K562 (cell line): ENCODE results near the gene USH2A. TPM values are rescaled to one million over a fixed set of nuclear protein-coding genes. Genes with fewer than 3 reads are reported as not detected.

ENCODE experiments used
- ATAC-seq: fragments of 200-7000 bp; cut with Tn5 transposase; 3 replicates; pipeline ENCODE4 v1.9.1; 2020; ENCODE audit warnings: moderate library complexity
- BruUV-seq: library from RNA; stranded (reverse); fragments of 400-500 nt; replicated peaks from 2 replicates; lab custom pipeline; 2021; lab: Mats Ljungman, UMichigan
- CTCF ChIA-PET: fragments of 300-600 bp; formaldehyde crosslinking; extraction: SDS; loops from one replicate; lab custom pipeline; 2021; ENCODE audit warnings: low intra/inter-chr PET ratio; lab: Yijun Ruan, JAX
- POLR2A ChIA-PET: fragments of 300-600, 350-650 bp; sonication (Branson Sonifier 250); formaldehyde crosslinking; extraction: SDS; loops from one replicate; lab custom pipeline; 2021; ENCODE audit warnings: antibody characterized with exemption, inconsistent platforms; lab: Yijun Ruan, JAX
- DNase-seq, 4 experiments: peaks; one replicate each; pipeline versions ENCODE4 v3.0.0 to v3.0.0-alpha.2; 2011 to 2018; ENCODE audit warnings: low spot score in 3 of 4, mixed read lengths in 3 of 4; ENCODE audit errors: extremely low read depth in 1 of 4
- FAIRE-seq: peaks from 2 replicates; lab custom pipeline; 2011; peaks lifted over from hg19 to GRCh38; lab: Jason Lieb, UNC
- H2AFZ ChIP-seq: 2 replicates; pipeline ENCODE4 v1.6.0; 2011; ENCODE audit warnings: low read depth, low read length, control low read depth, inconsistent platforms
- H3K27ac ChIP-seq: fragments of 200-600 bp; 3 replicates; pipeline ENCODE4 v1.8.0; 2011; ENCODE audit warnings: low read depth, mild to moderate bottlenecking, control low read depth, inconsistent platforms, low read length, moderate library complexity, mixed read lengths; ENCODE audit errors: extremely low read depth
- H3K27me3 ChIP-seq, 2 experiments: fragments of 300-600 bp in 1 of 2; 2 replicates in 1 of 2; 3 replicates in 1 of 2; pipeline versions ENCODE4 v1.6.0 to v1.8.0; 2011; ENCODE audit warnings: inconsistent platforms in 2 of 2, low read length in 2 of 2, mild to moderate bottlenecking in 1 of 2, mixed read lengths in 1 of 2, moderate library complexity in 1 of 2; ENCODE audit not compliant: control insufficient read depth in 2 of 2, insufficient read depth in 2 of 2
- H3K36me3 ChIP-seq: fragments of 300-600 bp; 3 replicates; pipeline ENCODE4 v1.8.0; 2011; ENCODE audit warnings: mild to moderate bottlenecking, low read length, inconsistent platforms; ENCODE audit not compliant: control insufficient read depth, insufficient read depth
- H3K4me1 ChIP-seq, 2 experiments: fragments of 200-600 bp in 1 of 2; replicated peaks in 1 of 2; 2 replicates in 1 of 2; 3 replicates in 1 of 2; pipeline versions ENCODE4 v1.5.1 to v1.8.0; 2011; ENCODE audit warnings: inconsistent platforms in 2 of 2, low read length in 2 of 2, mild to moderate bottlenecking in 1 of 2, mixed read lengths in 1 of 2, moderate library complexity in 1 of 2; ENCODE audit not compliant: control insufficient read depth in 2 of 2, insufficient read depth in 2 of 2
- H3K4me2 ChIP-seq: 2 replicates; pipeline ENCODE4 v1.6.1; 2011; ENCODE audit warnings: low read length, control low read depth, inconsistent platforms, mixed read lengths; ENCODE audit not compliant: insufficient read depth
- H3K4me3 ChIP-seq: fragments of 200-600 bp; sonication (generic), shearing (Covaris generic); 2 replicates; pipeline ENCODE4 v1.5.1; 2016; ENCODE audit warnings: control low read depth, inconsistent platforms
- H3K79me2 ChIP-seq: fragments of 200-600 bp; 3 replicates; pipeline ENCODE4 v1.8.0; 2011; ENCODE audit warnings: low read length, inconsistent platforms; ENCODE audit not compliant: control insufficient read depth, insufficient read depth
- H3K9ac ChIP-seq, 2 experiments: 2 replicates each; pipeline versions ENCODE4 v1.6.0 to v1.6.1; 2011; ENCODE audit warnings: low read depth in 2 of 2, low read length in 2 of 2, control low read depth in 1 of 2, inconsistent platforms in 1 of 2, mild to moderate bottlenecking in 1 of 2, mixed read lengths in 1 of 2; ENCODE audit not compliant: insufficient read depth in 1 of 2
- H3K9me1 ChIP-seq: one replicate; pipeline ENCODE4 v1.6.0; 2011; ENCODE audit warnings: inconsistent platforms, mild to moderate bottlenecking, low read length, moderate library complexity; ENCODE audit not compliant: control insufficient read depth, insufficient read depth
- H3K9me3 ChIP-seq: replicated peaks from 2 replicates; pipeline ENCODE4 v1.5.1; 2011; ENCODE audit warnings: low read depth, low read length, inconsistent platforms; ENCODE audit not compliant: control insufficient read depth, insufficient read depth
- H4K20me1 ChIP-seq: replicated peaks from 2 replicates; pipeline ENCODE4 v1.6.1; 2011; ENCODE audit warnings: low read length, inconsistent platforms, mixed read lengths; ENCODE audit not compliant: control insufficient read depth, insufficient read depth
- BCOR ChIP-seq: fragments of 450-650 bp; IDR thresholded peaks from 2 replicates; pipeline ENCODE4 v1.6.1; 2016
- NR1H2 ChIP-seq: sonication (generic); formaldehyde crosslinking; IDR thresholded peaks from 2 replicates; pipeline ENCODE4 v1.4.0; 2020; ENCODE audit warnings: mild to moderate bottlenecking, missing genetic modification reagents
- PURB ChIP-seq: sonication (generic); formaldehyde crosslinking; IDR thresholded peaks from 2 replicates; pipeline ENCODE4 v1.9.0; 2021; ENCODE audit warnings: low read depth, mild to moderate bottlenecking, missing genetic modification reagents
- RCOR1 ChIP-seq, 2 experiments: IDR thresholded peaks; 2 replicates each; pipeline ENCODE4 v1.6.1; 2012; ENCODE audit warnings: low read depth in 2 of 2, low read length in 2 of 2, borderline replicate concordance in 1 of 2, improper control_type of control experiment in 1 of 2
- TGIF2 ChIP-seq: sonication (generic); formaldehyde crosslinking; IDR thresholded peaks from 2 replicates; pipeline ENCODE4 v1.8.1; 2022; ENCODE audit warnings: mild to moderate bottlenecking, missing genetic modification reagents, moderate library complexity
- ZNF121 ChIP-seq: sonication (generic); formaldehyde crosslinking; conservative IDR thresholded peaks from 2 replicates; pipeline ENCODE4 v1.8.0; 2022; ENCODE audit warnings: missing genetic modification reagents
- ZNF239 ChIP-seq: fragments of 250-450 bp; sonication (Bioruptor Pico); IDR thresholded peaks from 2 replicates; pipeline ENCODE4 v1.4.0; 2020; ENCODE audit warnings: mild to moderate bottlenecking
- ZNF695 ChIP-seq: fragments of 450-650 bp; formaldehyde crosslinking; IDR thresholded peaks from 2 replicates; pipeline ENCODE4 v1.4.0; 2020; ENCODE audit warnings: mild to moderate bottlenecking, moderate library complexity
- WGBS: fragments of 100-300 bp; shearing (Covaris generic); methylation state at CpG from one replicate; pipeline ENCODE4 v1.1.6; 2016; ENCODE audit warnings: low coverage, mixed read lengths; ENCODE audit not compliant: insufficient coverage; ENCODE audit errors: missing lambda C conversion rate; 5-methylcytosine and 5-hydroxymethylcytosine counted together
- in situ Hi-C: fragments of 300-500 bp; cut with MboI; formaldehyde crosslinking; loops from 4 replicates; pipeline ENCODE4 v1.15.0; 2018; ENCODE audit warnings: inconsistent platforms, mixed read lengths
- intact Hi-C: fragments of 100-400 bp; cut with micrococcal nuclease; formaldehyde crosslinking; loops from 2 replicates; pipeline ENCODE4 v1.14.2; 2022
- polyA plus RNA-seq, 8 experiments: library from polyadenylated mRNA; depleted of rRNA in 4 of 8; stranded (reverse) in 5 of 8; unstranded in 3 of 8; fragments of >200 nt; fragmentation: Nextera tagmentation in 2 of 8; fragmentation: Illumina TruSeq in 1 of 8; extraction: Ambion mirVana in 2 of 8; extraction: Trizol in 1 of 8; gene quantifications; 2 replicates each; pipeline versions ENCODE4 v1.2.1 to v1.2.3, GENCODE V29; 2011 to 2014; ENCODE audit warnings: inconsistent platforms in 1 of 8, missing spikeins in 1 of 8
- total RNA-seq, 7 experiments: library from RNA; depleted of rRNA in 6 of 7; stranded (reverse); fragments of >200 nt in 6 of 7; fragmentation: Illumina TruSeq in 2 of 7; extraction: Trizol in 2 of 7; gene quantifications; 2 replicates each; pipeline versions ENCODE4 v1.2.1 to v1.2.3, GENCODE V29; 2011 to 2021; ENCODE audit warnings: low replicate concordance in 1 of 7
- TF ChIP-seq, protein P1 (sequence below): sonication (generic); formaldehyde crosslinking; IDR thresholded peaks from 2 replicates; pipeline ENCODE4 v1.8.1; 2022; ENCODE audit warnings: missing genetic modification reagents

The USH2A gene
- total and polyA plus RNA-seq, 9 of the 15 experiments (the other 6 are each of a cell fraction or from before 2014, with no cell fraction given) = under 0.01 TPM; not detected in 7

DNA sequence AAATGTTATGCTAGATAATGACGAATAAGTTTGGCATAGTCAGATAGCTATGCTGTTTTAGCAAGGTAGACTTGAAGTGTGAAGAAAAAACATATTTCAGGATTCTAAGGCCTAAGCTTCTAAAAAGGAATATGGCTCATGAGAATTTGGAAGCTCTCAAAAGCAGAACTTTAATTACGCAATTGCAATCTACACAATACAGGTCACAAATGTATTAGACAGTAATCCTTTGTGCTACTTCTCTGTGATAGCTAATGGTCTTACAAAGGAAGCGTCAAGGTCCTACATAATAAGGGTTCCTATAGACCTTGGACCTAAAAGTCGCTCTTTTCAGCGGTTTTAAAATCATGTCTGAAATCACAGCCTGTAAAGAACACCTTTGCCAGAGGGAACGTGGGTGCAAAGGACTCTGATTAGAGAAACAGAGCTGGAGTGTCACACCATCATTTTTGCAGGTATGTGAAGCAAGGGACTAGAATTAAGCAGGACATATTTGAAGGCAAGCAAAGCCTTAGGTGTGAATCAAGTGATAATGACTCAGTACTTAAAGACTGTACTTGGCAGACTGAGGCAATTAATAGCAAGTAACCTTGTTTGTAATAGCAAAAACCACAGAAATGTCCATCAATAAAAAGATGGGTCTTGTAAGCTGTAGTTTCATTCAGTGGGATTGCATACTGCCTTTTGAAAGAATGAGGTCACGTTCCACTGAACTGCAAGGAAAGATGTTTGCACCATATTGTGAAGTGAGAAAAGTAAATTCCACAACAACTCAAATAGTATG, 436.0 kb downstream of the USH2A start (continued):
- no peak for TF ChIP-seq NR1H2
- TF ChIP-seq TGIF2 (CRISPR knock-in tag) = no peak
- TF ChIP-seq PURB = no peak
- no peak for TF ChIP-seq ZNF239 (CRISPR knock-in tag)
- no peak for TF ChIP-seq RCOR1 (IDR thresholded peaks at IDR 0.05; ENCODE audit: borderline replicate concordance in 1 of 2, low read depth in 2 of 2, low read length in 2 of 2)
- no peak for TF ChIP-seq ZNF695 (CRISPR knock-in tag)
- TF ChIP-seq, all 486 proteins: peak for 0

DNA sequence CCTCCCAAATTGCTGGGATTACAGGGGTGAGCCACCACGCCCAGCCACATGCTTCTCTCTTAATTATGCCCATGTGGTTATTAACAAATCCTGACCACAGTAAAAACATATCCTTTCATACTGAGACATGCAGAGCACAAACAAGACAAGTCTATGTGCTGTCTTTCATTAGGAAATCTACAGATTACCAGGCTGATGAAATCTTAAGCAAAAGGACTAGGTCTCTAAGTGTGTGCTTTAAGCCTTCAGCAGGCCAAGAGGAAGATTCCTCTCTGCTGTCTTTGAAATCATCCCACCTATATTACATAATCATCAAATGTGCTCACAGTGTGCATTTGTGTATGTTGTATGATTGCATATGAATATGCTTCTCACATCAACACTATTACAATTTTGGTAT, 436.8 kb downstream of the USH2A start:
- no peak for FAIRE-seq
- no peak for TF ChIP-seq ZNF121 (CRISPR knock-in tag)
- no peak for TF ChIP-seq BCOR
- TF ChIP-seq, protein P1, sequence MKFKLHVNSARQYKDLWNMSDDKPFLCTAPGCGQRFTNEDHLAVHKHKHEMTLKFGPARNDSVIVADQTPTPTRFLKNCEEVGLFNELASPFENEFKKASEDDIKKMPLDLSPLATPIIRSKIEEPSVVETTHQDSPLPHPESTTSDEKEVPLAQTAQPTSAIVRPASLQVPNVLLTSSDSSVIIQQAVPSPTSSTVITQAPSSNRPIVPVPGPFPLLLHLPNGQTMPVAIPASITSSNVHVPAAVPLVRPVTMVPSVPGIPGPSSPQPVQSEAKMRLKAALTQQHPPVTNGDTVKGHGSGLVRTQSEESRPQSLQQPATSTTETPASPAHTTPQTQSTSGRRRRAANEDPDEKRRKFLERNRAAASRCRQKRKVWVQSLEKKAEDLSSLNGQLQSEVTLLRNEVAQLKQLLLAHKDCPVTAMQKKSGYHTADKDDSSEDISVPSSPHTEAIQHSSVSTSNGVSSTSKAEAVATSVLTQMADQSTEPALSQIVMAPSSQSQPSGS (CRISPR knock-in tag) = no peak

More for the DNA sequence above, 436.8 kb downstream of the USH2A start:
- intact Hi-C loops = no loop called here
- in situ Hi-C loops = no loop called here
- 0% methylated on average over 1 of the region's 1 CpG for WGBS
- Histone ChIP-seq H3K9ac (no peak overlapping the region), H3K4me1 (no peaks in the 10 kb centered on the region), H3K9me3 (no peaks in the 10 kb centered on the region; the same call in 1 of the 2 replicates), H2AFZ (no peak overlapping the region), H3K27me3 (no peaks in the 10 kb centered on the region), H3K27ac (no peak overlapping the region), H3K36me3 (no peaks in the 10 kb centered on the region), H4K20me1 (no peaks in the 10 kb centered on the region), H3K9me1 (no peaks in the 10 kb centered on the region), H3K4me2 (no peak overlapping the region), H3K79me2 (no peaks in the 10 kb centered on the region), H3K4me3 (no peak overlapping the region)
- ChIA-PET CTCF (no interaction called here), POLR2A (no interaction called here)
- BruUV-seq = no TSS peak
- no peak for ATAC-seq
- DNase-seq = no peak
